H1 (cell line): ENCODE measurements around the gene PDE4D. TPM values are rescaled to one million over a fixed set of nuclear protein-coding genes. Genes with fewer than 3 reads are reported as not detected.

Experiments used
- CTCF ChIA-PET: fragments of 300-600 bp; sonication (Branson Sonifier 250); formaldehyde crosslinking; loops from one replicate; lab custom pipeline; 2021; ENCODE audit not compliant: partially characterized antibody; lab: Charles Lee
- POLR2A ChIA-PET: fragments of 300-600 bp; sonication (Branson Sonifier 250); formaldehyde crosslinking; loops from one replicate; lab custom pipeline; 2021; ENCODE audit warnings: inconsistent platforms; ENCODE audit not compliant: partially characterized antibody; lab: Charles Lee
- DNase-seq, 2 experiments: peaks; one replicate each; pipeline versions ENCODE4 v3.0.0 to v3.0.0-alpha.2; 2010 to 2022; ENCODE audit warnings: low spot score in 2 of 2, low read depth in 1 of 2, mixed read lengths in 1 of 2
- FAIRE-seq: peaks from 2 replicates; lab custom pipeline; 2011; peaks lifted over from hg19 to GRCh38; lab: Jason Lieb, UNC
- H2AFZ ChIP-seq: 2 replicates; pipeline ENCODE4 v1.8.1; 2012; ENCODE audit warnings: low read length, inconsistent platforms
- H2AK5ac ChIP-seq: 2 replicates; pipeline ENCODE4 v1.6.1; 2013; ENCODE audit warnings: low read depth, low read length
- H2BK120ac ChIP-seq: replicated peaks from 2 replicates; pipeline ENCODE3; 2013; ENCODE audit warnings: low read depth, low read length, inconsistent platforms
- H2BK12ac ChIP-seq: 2 replicates; pipeline ENCODE4 v1.6.1; 2013; ENCODE audit warnings: low read depth, low read length
- H2BK15ac ChIP-seq: 2 replicates; pipeline ENCODE4 v1.6.1; 2013; ENCODE audit warnings: low read length
- H2BK20ac ChIP-seq: 2 replicates; pipeline ENCODE4 v1.6.1; 2013; ENCODE audit warnings: low read length
- H2BK5ac ChIP-seq: 2 replicates; pipeline ENCODE4 v1.6.1; 2013; ENCODE audit warnings: low read depth, low read length
- H3K14ac ChIP-seq: 2 replicates; pipeline ENCODE4 v1.6.1; 2013; ENCODE audit warnings: inconsistent platforms; ENCODE audit not compliant: insufficient read length
- H3K18ac ChIP-seq: 2 replicates; pipeline ENCODE4 v1.6.1; 2013; ENCODE audit warnings: low read length; ENCODE audit errors: extremely low read depth
- H3K23ac ChIP-seq: 2 replicates; pipeline ENCODE4 v1.6.1; 2013; ENCODE audit warnings: inconsistent platforms; ENCODE audit not compliant: insufficient read length
- H3K23me2 ChIP-seq: 2 replicates; pipeline ENCODE4 v1.6.1; 2013; ENCODE audit warnings: low read depth, low read length
- H3K27ac ChIP-seq: 2 replicates; pipeline ENCODE4 v1.6.1; 2011; ENCODE audit warnings: low read depth, low read length, inconsistent platforms
- H3K27me3 ChIP-seq, 4 experiments: replicated peaks in 1 of 4; 1 replicate in 1 of 4; 2 replicates in 3 of 4; pipeline versions ENCODE4 v1.6.1 to v1.8.1; 2011 to 2013; ENCODE audit warnings: low read length in 3 of 4, mild to moderate bottlenecking in 3 of 4, inconsistent platforms in 2 of 4, mixed read lengths in 2 of 4, moderate library complexity in 1 of 4; ENCODE audit not compliant: control insufficient read depth in 3 of 4, insufficient read depth in 3 of 4; ENCODE audit errors: extremely low read depth in 1 of 4
- H3K36me3 ChIP-seq, 4 experiments: 2 replicates each; pipeline versions ENCODE4 v1.6.1 to v1.8.1; 2011 to 2013; ENCODE audit warnings: mild to moderate bottlenecking in 4 of 4, low read length in 3 of 4, moderate library complexity in 2 of 4, control low read depth in 1 of 4, inconsistent platforms in 1 of 4; ENCODE audit not compliant: insufficient read depth in 4 of 4, control insufficient read depth in 2 of 4
- H3K4ac ChIP-seq: replicated peaks from 2 replicates; pipeline ENCODE3; 2013; ENCODE audit warnings: low read length, low read depth, mixed read lengths, inconsistent platforms; ENCODE audit not compliant: insufficient read length
- H3K4me1 ChIP-seq, 4 experiments: replicated peaks in 1 of 4; 1 replicate in 1 of 4; 2 replicates in 3 of 4; pipeline versions ENCODE4 v1.6.1 to v1.8.1; 2011 to 2013; ENCODE audit warnings: low read length in 3 of 4, inconsistent platforms in 2 of 4, mixed read lengths in 1 of 4; ENCODE audit not compliant: insufficient read depth in 4 of 4, control insufficient read depth in 3 of 4
- H3K4me2 ChIP-seq, 2 experiments: 2 replicates each; pipeline versions ENCODE4 v1.6.1 to v1.8.1; 2011 to 2013; ENCODE audit warnings: low read depth in 2 of 2, low read length in 2 of 2, control low read depth in 1 of 2, inconsistent platforms in 1 of 2, mild to moderate bottlenecking in 1 of 2; ENCODE audit not compliant: insufficient read depth in 1 of 2
- H3K4me3 ChIP-seq, 4 experiments: fragments of 200-600, 300-600 bp in 1 of 4; sonication (generic), shearing (Covaris generic), sonication (Bioruptor Twin) in 1 of 4; 2 replicates each; pipeline versions ENCODE4 v1.5.1 to v1.8.1; 2011 to 2016; ENCODE audit warnings: low read length in 4 of 4, low read depth in 3 of 4, control low read depth in 2 of 4, inconsistent platforms in 2 of 4, mild to moderate bottlenecking in 2 of 4, mixed read lengths in 1 of 4, moderate library complexity in 1 of 4; ENCODE audit not compliant: insufficient read depth in 2 of 4; ENCODE audit errors: extremely low read depth in 1 of 4
- H3K56ac ChIP-seq: replicated peaks from 2 replicates; pipeline ENCODE3; 2013; ENCODE audit warnings: low read depth, mild to moderate bottlenecking, mixed read lengths, low read length, inconsistent platforms; ENCODE audit not compliant: insufficient read length
- H3K79me1 ChIP-seq: 2 replicates; pipeline ENCODE4 v1.6.1; 2013; ENCODE audit warnings: low read depth, low read length, control low read depth
- H3K79me2 ChIP-seq, 2 experiments: 2 replicates each; pipeline versions ENCODE4 v1.6.1 to v1.8.1; 2012 to 2013; ENCODE audit warnings: low read length in 2 of 2, mild to moderate bottlenecking in 2 of 2, inconsistent platforms in 1 of 2; ENCODE audit not compliant: insufficient read depth in 2 of 2, control insufficient read depth in 1 of 2
- H3K9ac ChIP-seq, 4 experiments: replicated peaks in 1 of 4; 1 replicate in 1 of 4; 2 replicates in 3 of 4; pipeline versions ENCODE4 v1.6.1 to v1.8.1; 2011 to 2013; ENCODE audit warnings: low read depth in 3 of 4, low read length in 3 of 4, control low read depth in 2 of 4, mild to moderate bottlenecking in 2 of 4, moderate library complexity in 2 of 4, inconsistent platforms in 1 of 4; ENCODE audit errors: extremely low read depth in 1 of 4
- H3K9me3 ChIP-seq, 2 experiments: 2 replicates each; pipeline versions ENCODE4 v1.6.1 to v1.8.1; 2012 to 2013; ENCODE audit warnings: mild to moderate bottlenecking in 2 of 2, moderate library complexity in 2 of 2, control low read depth in 1 of 2, inconsistent platforms in 1 of 2, low read depth in 1 of 2, low read length in 1 of 2, mixed read lengths in 1 of 2; ENCODE audit not compliant: insufficient read depth in 2 of 2
- H4K20me1 ChIP-seq, 2 experiments: replicated peaks in 1 of 2; 2 replicates each; pipeline versions ENCODE3 to v1.8.1; 2011 to 2013; ENCODE audit warnings: inconsistent platforms in 2 of 2, low read length in 2 of 2, mild to moderate bottlenecking in 1 of 2; ENCODE audit not compliant: insufficient read depth in 2 of 2, control insufficient read depth in 1 of 2
- H4K5ac ChIP-seq: 2 replicates; pipeline ENCODE4 v1.6.1; 2013; ENCODE audit warnings: low read length, low read depth, mixed read lengths, inconsistent platforms; ENCODE audit not compliant: insufficient read length
- H4K8ac ChIP-seq: 2 replicates; pipeline ENCODE4 v1.8.0; 2013; ENCODE audit warnings: mild to moderate bottlenecking, moderate library complexity, low read length, inconsistent platforms; ENCODE audit not compliant: insufficient read depth; ENCODE audit errors: extremely low read depth
- H4K91ac ChIP-seq: replicated peaks from 2 replicates; pipeline ENCODE3; 2013; ENCODE audit warnings: low read length, mixed read lengths, inconsistent platforms; ENCODE audit not compliant: insufficient read length
- BACH1 ChIP-seq: IDR thresholded peaks from 2 replicates; pipeline ENCODE4 v1.6.1; 2012; ENCODE audit warnings: low read length, improper control_type of control experiment
- CBX5 ChIP-seq: fragments of 300-800, 300-1000 bp; sonication (generic); IDR thresholded peaks from 2 replicates; pipeline ENCODE4 v1.7.1; 2016; ENCODE audit warnings: antibody characterized with exemption, low read length, low read depth
- CHD1 ChIP-seq: IDR thresholded peaks from 2 replicates; pipeline ENCODE4 v1.6.1; 2012; ENCODE audit warnings: low read depth, low read length, improper control_type of control experiment
- E2F6 ChIP-seq: IDR thresholded peaks from 2 replicates; pipeline ENCODE4 v1.6.1; 2012; ENCODE audit warnings: inconsistent platforms
- HDAC2 ChIP-seq, 2 experiments: fragments of 300-600 bp in 1 of 2; sonication (generic) in 1 of 2; IDR thresholded peaks; 2 replicates each; pipeline ENCODE4 v1.6.1; 2011 to 2012; ENCODE audit warnings: low read depth in 2 of 2, low read length in 2 of 2, mild to moderate bottlenecking in 2 of 2, moderate library complexity in 2 of 2, borderline replicate concordance in 1 of 2, inconsistent platforms in 1 of 2
- JUN ChIP-seq: IDR thresholded peaks from 2 replicates; pipeline ENCODE4 v1.6.1; 2011; ENCODE audit warnings: low read depth, mild to moderate bottlenecking, improper control_type of control experiment, low read length
- MAFK ChIP-seq: IDR thresholded peaks from 2 replicates; pipeline ENCODE4 v1.6.1; 2012; ENCODE audit warnings: low read depth, mild to moderate bottlenecking, improper control_type of control experiment, low read length
- NANOG ChIP-seq: IDR thresholded peaks from 2 replicates; pipeline ENCODE4 v1.6.1; 2011; ENCODE audit warnings: low read length, low read depth, mild to moderate bottlenecking, inconsistent platforms; ENCODE audit not compliant: insufficient read depth, poor library complexity, severe bottlenecking
- RFX5 ChIP-seq: IDR thresholded peaks from 2 replicates; pipeline ENCODE4 v1.6.1; 2011; ENCODE audit warnings: low read depth, low read length, improper control_type of control experiment, borderline replicate concordance
- SIRT6 ChIP-seq: IDR thresholded peaks from one replicate; pipeline ENCODE4 v1.7.1; 2012; ENCODE audit warnings: low read length, inconsistent platforms
- ZNF274 ChIP-seq: IDR thresholded peaks from 2 replicates; pipeline ENCODE4 v1.7.0; 2012; ENCODE audit warnings: low read length, borderline replicate concordance; ENCODE audit errors: extremely low read depth
- WGBS, 2 experiments: shearing (Covaris generic) in 1 of 2; methylation state at CpG; one replicate each; pipeline versions ENCODE4 v1.1.6 to v1.1.7; 2013 to 2015; ENCODE audit warnings: low lambda C conversion rate in 2 of 2, mixed read lengths in 2 of 2, inconsistent platforms in 1 of 2, low coverage in 1 of 2, missing lambda C conversion rate in 1 of 2; ENCODE audit not compliant: insufficient replicate concordance in 2 of 2, insufficient coverage in 1 of 2, insufficient read length in 1 of 2; ENCODE audit errors: extremely low coverage in 1 of 2, missing lambda C conversion rate in 1 of 2; 5-methylcytosine and 5-hydroxymethylcytosine counted together
- polyA plus RNA-seq, 7 experiments: library from polyadenylated mRNA; depleted of rRNA in 3 of 7; stranded (reverse) in 5 of 7; unstranded in 2 of 7; fragments of >200 nt in 5 of 7; fragments of 200-250 nt in 2 of 7; gene quantifications; 1 replicate in 5 of 7; 2 replicates in 1 of 7; 4 replicates in 1 of 7; pipeline versions ENCODE4 v1.2.1 to v1.2.3, GENCODE V29; 2011 to 2013; ENCODE audit warnings: missing spikeins in 2 of 7, mixed read lengths in 2 of 7
- total RNA-seq: library from RNA; stranded (reverse); fragmentation: NEBNext Ultra II Directional; extraction: Animal tissue kit (Norgen Biotek cat#: 25700); gene quantifications from 2 replicates; pipeline ENCODE4 v1.2.1, GENCODE V29; 2021

PDE4D gene
- total and polyA plus RNA-seq, 2 of the 8 experiments (the other 6 are each of a cell fraction or from before 2014, with no cell fraction given): 2.3 to 3.7 TPM

- H3K4me3 ChIP-seq: no peak overlapping the region
- no peak overlapping the region for H2BK5ac ChIP-seq
- H3K4me1 ChIP-seq: peaks cover 0 to 3% (median 0%) of the 10 kb centered on the region in 4 experiments; a peak in 1 of 7 replicates
- no peak for DNase-seq
- H3K79me2 ChIP-seq: no peaks in the 10 kb centered on the region
- H3K23me2 ChIP-seq: no peaks in the 10 kb centered on the region
- no peak overlapping the region for H3K27ac ChIP-seq
- H2BK20ac ChIP-seq: no peak overlapping the region
- WGBS, 2 experiments: 88% methylated on average over 1 of the region's 1 CpG; no CpG with 5 or more reads in 1 of the 2 experiments
- H3K9ac ChIP-seq: no peak overlapping the region
- H3K79me1 ChIP-seq: no peaks in the 10 kb centered on the region
- H3K27me3 ChIP-seq: no peaks in the 10 kb centered on the region
- no peak overlapping the region for H4K5ac ChIP-seq
- H4K20me1 ChIP-seq: no peaks in the 10 kb centered on the region
- H2AFZ ChIP-seq: no peak overlapping the region
- no peaks in the 10 kb centered on the region for H3K36me3 ChIP-seq
- H3K4ac ChIP-seq: no peak overlapping the region
- H3K9me3 ChIP-seq: no peaks in the 10 kb centered on the region
- H2BK15ac ChIP-seq: no peak overlapping the region
- H4K8ac ChIP-seq: no peak overlapping the region
- no peak overlapping the region for H2BK12ac ChIP-seq
- CTCF ChIA-PET: interaction anchor here (0.9 kb wide), 1 partner anchor 9 kb away, joined by 5 read pairs; no protein-coding TSS in a partner anchor
- no peak overlapping the region for H3K56ac ChIP-seq
- no peak for TF ChIP-seq MAFK
- TF ChIP-seq NANOG: no peak
- no peak for TF ChIP-seq CBX5
- TF ChIP-seq ZNF274: no peak
- no peak for TF ChIP-seq JUN
- no peak for TF ChIP-seq E2F6
- no peak for TF ChIP-seq RFX5
- TF ChIP-seq HDAC2 (IDR thresholded peaks at IDR 0.05; ENCODE audit: borderline replicate concordance in 1 of 2, low read depth in 2 of 2, low read length in 2 of 2): no peak
- no peak for TF ChIP-seq BACH1
- TF ChIP-seq SIRT6: no peak
- no peak for TF ChIP-seq CHD1
- H2BK120ac ChIP-seq: no peak overlapping the region
- no peak overlapping the region for H2AK5ac ChIP-seq
- H4K91ac ChIP-seq: no peak overlapping the region
- POLR2A ChIA-PET: no interaction called here
- no peak overlapping the region for H3K23ac ChIP-seq
- no peak for FAIRE-seq
- H3K18ac ChIP-seq: no peak overlapping the region
- H3K4me2 ChIP-seq: no peak overlapping the region
- no peak overlapping the region for H3K14ac ChIP-seq
Measured at GRCh38 chr5:59682542-59682941, 211.0 kb downstream of the PDE4D start.
